Uterus (tissue), 4 donors: ENCODE data around the gene GPR108. TPM values are rescaled to one million over a fixed set of nuclear protein-coding genes. Genes with fewer than 3 reads are reported as not detected.

Source experiments
- DNase-seq, 2 donors: peaks; one replicate each; pipeline ENCODE4 v3.0.0-alpha.2; 2019 to 2020
- H3K27ac ChIP-seq, 2 donors: fragments of 200-600 bp; sonication (generic); 1 replicate in 1 of 2; 2 replicates in 1 of 2; pipeline ENCODE4 v1.5.1; 2016 to 2018
- H3K27me3 ChIP-seq, 2 donors: fragments of 200-600 bp; sonication (generic); one replicate each; pipeline ENCODE4 v1.5.1; 2018 to 2019; ENCODE audit warnings: control low read depth in 1 of 2
- H3K36me3 ChIP-seq, 2 donors: fragments of 200-600 bp; sonication (generic); one replicate each; pipeline ENCODE4 v1.5.1; 2019; ENCODE audit warnings: control low read depth in 1 of 2
- H3K4me1 ChIP-seq, 2 donors: fragments of 200-600 bp; sonication (generic); one replicate each; pipeline ENCODE4 v1.5.1; 2018 to 2019; ENCODE audit warnings: control low read depth in 1 of 2
- H3K4me3 ChIP-seq, 2 donors: fragments of 200-600 bp; sonication (generic); 1 replicate in 1 of 2; 2 replicates in 1 of 2; pipeline ENCODE4 v1.5.1; 2018 to 2019; ENCODE audit warnings: mild to moderate bottlenecking in 1 of 2
- H3K9me3 ChIP-seq, 2 donors: fragments of 200-600 bp; sonication (generic); one replicate each; pipeline ENCODE4 v1.5.1; 2019; ENCODE audit warnings: control low read depth in 1 of 2
- CTCF ChIP-seq, 4 experiments: fragments of 200-600 bp in 2 of 4; fragments of 450-650 bp in 2 of 4; sonication (generic) in 2 of 4; IDR thresholded peaks; one replicate each; pipeline ENCODE4 v1.5.1; 2016 to 2019; ENCODE audit warnings: antibody characterized with exemption in 4 of 4, mild to moderate bottlenecking in 2 of 4, moderate library complexity in 1 of 4
- POLR2A ChIP-seq, 2 donors: fragments of 450-650 bp; IDR thresholded peaks; one replicate each; pipeline ENCODE4 v1.6.1; 2016; ENCODE audit warnings: antibody characterized with exemption in 2 of 2, mild to moderate bottlenecking in 1 of 2, moderate library complexity in 1 of 2
- intact Hi-C: fragments of 100-400 bp; cut with DNase I; formaldehyde crosslinking; loops from one replicate; pipeline ENCODE4 v1.15.1; 2023; ENCODE audit warnings: low total_unique reads
- total RNA-seq, 4 donors: library from RNA; depleted of rRNA in 3 of 4; stranded (reverse); fragments of >200 nt in 3 of 4; gene quantifications; one replicate each; pipeline versions ENCODE4 v1.1.0 to v1.2.4, GENCODE V29; 2014 to 2023
- donor health status: DM: yes; HTN: yes; CAD: no.

Gene GPR108
- total RNA-seq, 4 donors from 2014 or later, result 38.6 to 147 (median 111) TPM

GRCh38 chr19:6718741-6719539 is 18.4 kb downstream of the GPR108 start:
- Histone ChIP-seq H3K27ac (no peak overlapping the region), H3K36me3 (no peaks in the 10 kb centered on the region), H3K4me1 (no peaks in the 10 kb centered on the region), H3K9me3 (no peaks in the 10 kb centered on the region), H3K27me3 (no peaks in the 10 kb centered on the region), H3K4me3 (peak overlapping the region in 1 of 2 donors; percentile 11)
- intact Hi-C loops, result no loop called here
- TF ChIP-seq CTCF (IDR thresholded peaks at IDR 0.05) (no peak), POLR2A (IDR thresholded peaks at IDR 0.05) (no peak)
- no peak for DNase-seq

GRCh38 chr19:6718111-6718740 is 19.2 kb downstream of the GPR108 start:
- Histone ChIP-seq H3K4me1 (no peaks in the 10 kb centered on the region), H3K27me3 (no peaks in the 10 kb centered on the region), H3K9me3 (no peaks in the 10 kb centered on the region), H3K36me3 (no peaks in the 10 kb centered on the region), H3K27ac (no peak overlapping the region), H3K4me3 (no peak overlapping the region)
- no peak for TF ChIP-seq CTCF (IDR thresholded peaks at IDR 0.05)
- intact Hi-C loops, result no loop called here
- no peak for DNase-seq

- H3K9me3 ChIP-seq, result no peaks in the 10 kb centered on the region
- DNase-seq, result no peak
- TF ChIP-seq CTCF (IDR thresholded peaks at IDR 0.05), result no peak
- TF ChIP-seq POLR2A (IDR thresholded peaks at IDR 0.05), result no peak
- no peak overlapping the region for H3K4me3 ChIP-seq
- H3K27me3 ChIP-seq, result no peaks in the 10 kb centered on the region
- intact Hi-C loops, result no loop called here
- no peak overlapping the region for H3K27ac ChIP-seq
- H3K4me1 ChIP-seq, result no peaks in the 10 kb centered on the region
- no peaks in the 10 kb centered on the region for H3K36me3 ChIP-seq
Observed at GRCh38 chr19:6717441-6717971, 19.9 kb downstream of the GPR108 start.

GRCh38 chr19:6717036-6717435 is 20.3 kb downstream of the GPR108 start:
- Histone ChIP-seq H3K27ac (no peak overlapping the region), H3K36me3 (no peaks in the 10 kb centered on the region), H3K9me3 (no peaks in the 10 kb centered on the region), H3K27me3 (no peaks in the 10 kb centered on the region), H3K4me3 (no peak overlapping the region), H3K4me1 (no peaks in the 10 kb centered on the region)
- no peak for DNase-seq
- intact Hi-C loops, result no loop called here
- TF ChIP-seq CTCF (IDR thresholded peaks at IDR 0.05), result no peak
- TF ChIP-seq POLR2A (IDR thresholded peaks at IDR 0.05), result no peak

GRCh38 chr19:6716610-6716970 is 20.8 kb downstream of the GPR108 start:
- intact Hi-C loops, result no loop called here
- no peak for DNase-seq
- no peaks in the 10 kb centered on the region for H3K36me3 ChIP-seq
- H3K9me3 ChIP-seq, result no peaks in the 10 kb centered on the region
- TF ChIP-seq CTCF (IDR thresholded peaks at IDR 0.05) (no peak), POLR2A (IDR thresholded peaks at IDR 0.05) (no peak)
- H3K4me3 ChIP-seq, result no peak overlapping the region
- H3K4me1 ChIP-seq, result no peaks in the 10 kb centered on the region
- H3K27me3 ChIP-seq, result no peaks in the 10 kb centered on the region
- no peak overlapping the region for H3K27ac ChIP-seq
